Measurements from ENCODE around the gene NR2E1.

- TF ChIP-seq, protein P1, sequence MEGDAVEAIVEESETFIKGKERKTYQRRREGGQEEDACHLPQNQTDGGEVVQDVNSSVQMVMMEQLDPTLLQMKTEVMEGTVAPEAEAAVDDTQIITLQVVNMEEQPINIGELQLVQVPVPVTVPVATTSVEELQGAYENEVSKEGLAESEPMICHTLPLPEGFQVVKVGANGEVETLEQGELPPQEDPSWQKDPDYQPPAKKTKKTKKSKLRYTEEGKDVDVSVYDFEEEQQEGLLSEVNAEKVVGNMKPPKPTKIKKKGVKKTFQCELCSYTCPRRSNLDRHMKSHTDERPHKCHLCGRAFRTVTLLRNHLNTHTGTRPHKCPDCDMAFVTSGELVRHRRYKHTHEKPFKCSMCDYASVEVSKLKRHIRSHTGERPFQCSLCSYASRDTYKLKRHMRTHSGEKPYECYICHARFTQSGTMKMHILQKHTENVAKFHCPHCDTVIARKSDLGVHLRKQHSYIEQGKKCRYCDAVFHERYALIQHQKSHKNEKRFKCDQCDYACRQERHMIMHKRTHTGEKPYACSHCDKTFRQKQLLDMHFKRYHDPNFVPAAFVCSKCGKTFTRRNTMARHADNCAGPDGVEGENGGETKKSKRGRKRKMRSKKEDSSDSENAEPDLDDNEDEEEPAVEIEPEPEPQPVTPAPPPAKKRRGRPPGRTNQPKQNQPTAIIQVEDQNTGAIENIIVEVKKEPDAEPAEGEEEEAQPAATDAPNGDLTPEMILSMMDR (IDR thresholded peaks at IDR 0.05; ENCODE audit: low read length), result no peak
- no peak for TF ChIP-seq EZH2 (IDR thresholded peaks at IDR 0.05; ENCODE audit: borderline replicate concordance, low read length)
Measured at GRCh38 chr6:108238322-108238721, 72.5 kb downstream of the NR2E1 start.

Data from OCI-LY1 (cell line).